Embryonic facial prominence (tissue), 1 donor: ENCODE data around the gene MYH3.

Source experiments
- DNase-seq: peaks from one replicate; pipeline ENCODE4 v3.0.0-alpha.2; 2016; ENCODE audit errors: extremely low spot score

MYH3 gene

DNA sequence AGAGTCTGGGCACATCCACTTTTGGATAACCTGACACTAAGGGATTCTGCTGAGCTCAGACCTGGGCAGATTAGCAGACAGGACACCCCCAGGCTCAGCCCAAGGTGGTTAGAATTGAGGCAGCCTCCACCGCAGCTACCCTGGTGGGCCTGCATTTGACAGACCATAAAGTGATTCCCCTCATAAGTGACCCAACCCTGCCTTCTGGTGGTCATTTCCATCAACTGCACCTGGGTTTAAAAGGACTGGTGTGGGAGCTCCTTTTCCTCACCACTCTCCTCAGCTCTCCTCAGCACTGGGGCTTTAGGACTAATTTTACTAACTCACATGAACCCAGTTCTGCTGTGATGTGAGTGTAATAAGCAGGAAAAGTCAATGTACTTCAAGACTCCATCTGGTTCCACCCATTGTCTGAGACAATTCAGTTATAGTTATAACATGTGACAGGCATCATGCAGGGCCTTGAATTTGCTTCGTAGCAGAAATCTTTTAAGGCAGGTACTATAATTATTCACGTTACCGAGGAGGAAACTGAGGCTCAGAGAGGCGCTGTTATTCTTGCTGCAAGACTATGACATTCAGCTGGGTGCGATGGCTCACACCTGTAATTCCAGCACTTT lies 42.5 kb downstream of the MYH3 start:
- no peak for DNase-seq

DNA sequence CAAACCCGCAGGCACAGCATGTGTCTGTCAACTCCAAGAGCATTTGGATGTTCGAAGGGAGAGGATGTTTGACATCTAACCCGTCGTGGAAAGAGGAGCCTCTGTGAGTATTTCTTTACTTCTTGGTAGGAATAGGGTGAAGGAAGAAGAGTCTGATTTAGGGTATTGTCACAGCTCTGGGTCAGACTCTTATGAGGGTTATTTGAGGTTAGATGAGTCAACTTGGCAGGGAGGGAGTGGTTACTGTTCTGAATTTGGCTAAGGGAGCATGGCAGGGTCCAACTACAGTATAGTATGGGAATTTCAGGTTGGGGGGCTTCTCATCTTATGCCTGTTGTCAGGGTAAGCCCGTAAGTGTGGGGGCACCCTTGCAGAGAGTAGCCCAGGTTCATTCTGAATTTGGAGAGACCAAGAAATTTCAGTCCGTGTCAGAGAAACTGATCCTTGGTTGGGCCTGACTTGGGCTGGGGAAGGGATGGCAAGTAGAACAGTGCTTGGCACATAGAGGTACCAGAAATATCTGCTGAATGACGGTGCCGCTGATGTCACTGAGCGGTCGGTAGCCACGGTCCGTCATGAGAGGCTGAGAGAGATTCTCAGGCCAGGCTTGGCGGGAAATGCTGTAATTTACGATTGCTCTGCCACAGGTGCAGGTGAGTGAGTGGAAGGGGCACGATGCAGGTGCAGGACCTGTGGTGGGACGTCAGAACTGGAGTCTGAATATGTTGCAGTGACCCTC lies 43.2 kb downstream of the MYH3 start:
- DNase-seq: no peak

DNA sequence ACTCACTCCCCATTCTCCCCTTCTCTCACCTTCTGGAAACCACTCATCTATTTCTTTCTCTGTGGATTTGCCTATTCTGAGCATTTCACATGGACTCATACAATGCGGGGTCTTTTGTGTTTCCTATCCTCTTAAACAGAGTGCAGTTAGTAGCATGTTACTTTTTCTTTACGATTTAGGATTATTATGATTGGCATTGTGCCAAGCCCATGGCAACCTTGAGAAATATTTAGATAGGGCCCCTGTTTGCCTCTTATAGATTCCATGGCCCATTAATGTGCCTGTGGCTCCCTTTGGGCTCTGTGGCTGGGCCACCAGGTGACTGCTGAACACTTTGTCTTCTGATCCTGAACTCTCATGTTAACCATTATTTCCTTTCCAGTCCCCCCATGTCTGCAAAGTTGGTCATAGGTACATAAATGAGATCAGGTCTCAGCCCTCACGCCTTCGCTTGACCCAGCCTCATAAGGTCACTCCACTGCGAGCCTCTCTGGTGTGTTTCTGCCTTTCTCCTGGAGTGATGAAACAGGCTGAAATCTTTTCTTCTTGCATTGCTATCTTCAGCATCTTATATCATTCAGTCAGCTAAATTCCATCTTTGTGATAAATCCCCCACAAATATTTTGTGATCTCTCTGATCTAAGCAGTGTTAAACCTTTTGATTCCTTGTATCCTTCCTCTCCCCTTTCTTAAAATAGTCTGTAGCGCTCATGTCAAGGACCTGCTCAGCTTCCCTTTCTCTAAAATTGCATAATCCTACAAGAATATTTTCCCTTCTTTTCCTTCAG lies 44.0 kb downstream of the MYH3 start:
- DNase-seq: no peak

DNA sequence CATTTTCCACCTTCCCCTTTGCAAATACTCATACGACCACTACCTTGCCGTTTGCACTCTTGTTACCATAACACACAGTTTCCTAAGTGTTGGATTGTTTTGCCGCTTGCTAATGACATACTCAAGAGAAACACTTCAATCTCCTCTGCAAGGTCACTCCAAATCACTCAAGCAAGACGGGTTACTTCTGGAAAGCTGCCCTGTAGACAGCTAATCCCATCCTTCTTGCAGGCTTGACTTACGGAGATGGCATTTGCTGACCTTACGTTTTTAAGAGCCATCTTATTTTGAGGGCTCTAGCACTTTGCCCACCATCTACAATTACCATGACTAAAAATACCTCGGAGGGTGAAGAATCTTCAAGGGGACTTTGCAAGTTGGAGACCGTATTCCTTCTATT lies 46.2 kb downstream of the MYH3 start:
- no peak for DNase-seq

DNA sequence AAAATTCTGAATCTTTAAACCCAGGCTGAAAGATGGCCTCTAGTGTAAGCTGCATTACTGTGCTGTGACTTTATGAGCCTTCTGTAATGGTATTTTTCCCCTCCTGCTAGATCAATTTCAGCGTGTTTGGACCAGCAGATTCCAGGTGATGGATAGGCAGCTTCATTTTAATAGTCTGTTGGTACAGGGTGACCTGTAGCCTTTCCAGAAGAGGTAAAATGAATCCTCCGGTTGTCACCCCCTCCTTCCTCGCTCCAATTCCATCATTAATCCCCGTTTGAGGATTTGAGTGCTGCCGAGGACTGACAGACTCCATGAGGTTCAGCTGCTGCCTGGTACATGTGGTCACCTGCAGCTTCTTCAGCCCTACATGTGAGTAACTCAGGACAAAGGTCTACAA lies 48.9 kb downstream of the MYH3 start:
- DNase-seq: no peak

DNA sequence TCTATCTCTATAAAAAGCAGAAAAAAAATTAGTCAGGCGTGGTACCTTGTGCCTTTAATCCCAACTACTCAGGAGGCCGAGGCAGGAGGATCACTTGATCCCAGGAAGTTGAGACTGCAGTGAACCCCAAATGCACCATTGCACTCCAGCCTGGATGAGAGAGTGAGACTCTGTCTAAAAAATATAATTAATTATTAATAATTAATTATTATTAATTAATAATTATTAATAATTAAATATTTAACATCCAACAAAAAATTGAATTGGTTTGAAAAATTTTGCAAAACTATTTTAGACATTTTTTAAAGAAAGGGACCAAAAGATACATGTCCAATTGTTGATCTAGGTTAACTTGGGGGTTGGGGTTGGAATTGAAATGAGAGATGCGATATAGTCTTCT lies 51.0 kb downstream of the MYH3 start:
- DNase-seq: no peak

DNA sequence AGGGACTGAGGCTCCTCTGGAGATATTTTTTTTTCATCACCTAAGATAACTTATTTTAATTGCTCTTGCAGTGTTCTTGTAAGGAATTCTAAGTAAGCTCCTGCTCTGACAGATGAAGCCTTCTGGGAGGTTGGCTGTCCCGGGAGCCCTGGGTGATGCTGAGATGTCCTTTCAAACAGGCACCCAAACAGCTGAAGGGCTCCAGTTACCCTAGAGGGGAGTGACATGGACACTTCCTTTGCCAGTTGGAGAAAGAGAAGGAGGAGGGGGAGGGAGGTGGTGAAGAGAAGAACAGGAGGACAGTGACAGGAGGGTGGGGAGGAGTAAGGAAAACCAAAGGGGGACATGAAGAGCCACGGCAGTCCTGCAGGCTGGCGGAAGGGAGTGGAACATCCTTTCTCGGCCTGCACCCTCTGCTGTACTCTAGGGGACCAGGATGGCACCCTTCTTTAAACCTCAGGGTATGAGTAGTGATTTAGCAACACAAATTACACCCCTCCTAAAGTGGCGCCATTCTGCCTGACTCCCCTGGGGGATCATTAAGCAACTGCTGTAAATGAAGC lies 51.8 kb downstream of the MYH3 start:
- no peak for DNase-seq

DNA sequence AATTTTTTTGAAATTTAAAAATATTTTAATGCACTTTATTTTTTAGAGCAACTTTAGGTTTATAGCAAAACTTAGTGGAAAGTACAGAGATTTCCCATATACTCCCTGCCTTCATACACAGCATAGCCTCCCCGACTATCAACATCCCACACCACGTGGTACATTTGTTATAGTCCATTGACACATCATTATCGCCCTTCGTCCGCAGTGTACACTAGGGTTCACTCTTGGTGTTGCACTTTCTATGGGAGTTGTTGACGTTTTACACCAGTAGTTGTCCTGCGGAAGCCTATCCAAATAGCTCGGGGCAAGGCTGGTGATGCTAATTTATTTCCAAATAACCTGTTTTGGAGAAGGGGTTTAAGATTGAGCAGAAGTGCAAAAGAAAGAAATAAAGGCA lies 52.6 kb downstream of the MYH3 start:
- no peak for DNase-seq

DNA sequence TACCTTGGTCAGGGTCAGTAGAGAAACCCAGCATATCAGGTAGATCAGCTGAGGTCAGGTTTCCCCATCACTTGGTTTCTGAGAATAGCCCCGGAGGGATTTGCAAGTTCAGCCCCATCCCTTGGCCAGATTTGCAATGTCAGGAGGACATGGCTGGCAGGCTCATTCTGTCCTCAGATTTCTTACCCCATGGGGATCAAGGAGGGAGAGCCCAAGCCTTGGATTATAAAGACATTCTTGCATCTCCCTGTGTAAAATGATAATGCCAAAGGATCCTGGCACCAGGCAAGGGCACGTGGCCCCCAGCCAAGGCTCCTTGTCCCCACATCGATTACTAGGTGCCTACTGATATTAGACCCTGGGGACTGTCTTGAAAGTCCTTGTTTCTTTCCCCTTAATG lies 53.2 kb downstream of the MYH3 start:
- no peak for DNase-seq

DNA sequence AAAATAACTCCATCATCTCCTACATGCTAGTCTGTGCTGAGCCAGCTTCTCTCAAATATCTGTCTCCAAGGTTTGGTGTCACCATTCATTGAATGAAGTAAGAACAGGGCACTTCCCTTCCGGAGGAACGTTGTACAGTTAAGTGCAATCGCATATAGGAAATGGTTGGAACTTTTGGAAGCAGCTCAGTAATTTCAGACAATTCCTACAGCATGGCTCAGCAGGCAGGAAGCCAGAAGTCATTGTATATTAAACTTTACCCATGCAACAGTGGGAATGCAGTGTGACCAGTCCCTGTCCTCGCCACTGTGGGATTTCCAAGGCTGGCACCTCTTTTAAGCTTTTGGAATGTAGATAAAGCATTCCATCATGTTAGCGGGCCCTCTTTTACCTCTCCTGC lies 56.5 kb downstream of the MYH3 start:
- DNase-seq: no peak

DNA sequence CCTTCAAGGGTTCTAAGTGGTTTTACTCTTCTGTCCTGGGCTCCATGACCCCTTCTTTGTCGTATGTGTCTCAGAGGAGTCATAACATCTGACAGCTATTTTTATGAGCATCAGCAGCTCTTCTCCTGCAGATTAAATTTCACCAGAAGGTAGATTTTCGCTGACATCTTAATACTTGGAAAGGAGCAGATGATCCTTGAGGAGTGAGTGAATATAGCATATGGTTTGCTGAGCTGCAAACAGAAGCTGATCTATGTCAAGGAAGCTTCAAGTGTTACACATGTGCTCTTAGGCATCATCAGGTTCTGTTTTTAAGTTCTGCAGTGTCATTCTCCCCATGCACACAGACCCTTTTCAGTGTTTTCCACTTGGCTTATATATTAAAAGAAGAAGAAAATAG lies 58.5 kb downstream of the MYH3 start:
- no peak for DNase-seq

DNA sequence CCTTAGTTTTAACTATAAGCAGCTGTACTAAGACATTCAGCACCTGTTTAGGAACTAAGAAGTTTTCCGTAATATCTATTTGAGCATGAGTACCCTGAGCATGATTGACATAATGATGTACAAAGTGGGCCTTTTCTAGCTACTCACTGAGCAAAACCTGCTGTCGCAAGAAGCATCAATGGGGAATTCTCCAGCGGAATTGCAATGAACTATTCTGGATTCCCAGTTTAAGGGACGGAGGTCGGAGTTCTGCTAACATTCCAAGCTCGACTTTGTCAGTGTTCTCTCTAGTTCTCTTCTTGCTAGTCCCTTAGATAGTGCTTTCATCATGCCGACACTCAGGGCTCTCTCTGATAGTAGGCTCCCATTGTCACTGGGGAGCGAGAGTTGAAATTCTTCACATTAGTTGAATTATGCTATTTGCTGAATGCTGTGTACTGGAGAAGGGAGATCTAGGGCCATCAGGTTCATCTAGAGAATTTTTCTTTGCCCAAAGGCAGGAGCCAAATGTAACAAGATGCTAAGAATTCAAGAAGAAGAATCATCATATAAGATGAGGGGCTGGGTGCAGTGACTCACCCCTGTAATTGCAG lies 67.5 kb downstream of the MYH3 start:
- no peak for DNase-seq

DNA sequence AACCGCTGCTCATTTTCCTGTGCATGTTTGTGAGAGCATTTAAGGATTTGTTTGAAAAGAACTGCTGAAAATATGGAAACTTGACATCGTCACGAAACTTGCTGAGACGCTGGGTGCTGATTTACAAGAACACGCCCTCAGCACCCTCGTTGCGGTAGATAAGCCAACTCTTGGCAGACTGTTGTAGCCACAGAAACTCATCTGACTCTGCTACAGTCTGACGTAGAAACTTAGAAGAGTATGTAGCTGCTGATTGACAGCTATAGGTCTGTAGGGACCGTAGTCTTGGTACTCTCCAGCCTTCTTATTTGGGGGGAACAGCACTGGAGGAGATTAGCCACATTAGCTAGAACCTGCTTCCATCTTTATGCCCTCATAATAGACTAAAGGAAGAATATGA lies 71.6 kb downstream of the MYH3 start:
- no peak for DNase-seq

DNA sequence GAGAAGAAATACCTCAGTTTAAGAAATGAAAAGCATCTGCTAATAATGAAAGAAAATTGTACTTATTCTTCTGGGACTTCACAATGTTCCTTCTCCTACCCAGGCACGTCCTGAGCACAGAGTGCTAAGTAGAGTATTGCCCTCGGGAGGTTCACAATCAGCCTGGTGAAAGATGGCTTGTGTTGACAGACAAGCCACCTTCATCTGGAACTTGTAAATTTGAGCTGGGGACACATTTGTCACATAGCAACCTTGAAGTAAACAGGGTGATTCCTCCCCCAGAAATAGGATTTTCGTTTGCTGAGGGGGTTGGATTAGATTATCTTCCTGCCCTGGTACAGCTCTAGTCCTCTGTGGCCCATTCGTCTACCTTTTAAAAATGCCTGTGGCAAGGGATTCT lies 73.3 kb downstream of the MYH3 start:
- DNase-seq: no peak

DNA sequence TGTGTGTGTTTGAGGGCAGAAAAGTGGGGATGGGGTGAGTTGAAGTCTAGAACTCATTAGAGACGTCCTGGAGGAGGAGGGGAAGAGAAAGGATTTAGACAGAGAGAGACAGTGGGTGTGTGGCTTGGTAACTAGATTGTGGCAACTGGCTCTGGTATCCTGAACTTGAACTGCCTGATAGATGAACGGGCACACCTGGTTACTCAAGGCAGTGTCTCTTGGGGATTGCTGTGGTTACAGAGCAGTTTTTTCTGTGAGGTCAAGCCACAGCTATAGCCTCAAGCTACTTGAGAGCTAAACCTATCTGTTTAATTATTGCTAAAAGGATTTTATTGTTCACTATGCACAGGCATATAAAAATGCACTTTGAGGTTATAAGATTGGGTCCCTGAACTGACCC lies 77.8 kb downstream of the MYH3 start:
- no peak for DNase-seq
